Ishikawa (cell line): ENCODE results near the gene XDH.

Experiments used
- CEBPB ChIP-seq: IDR thresholded peaks from 2 replicates; pipeline ENCODE4 v1.6.1; 2012
- EGR1 ChIP-seq: IDR thresholded peaks from 2 replicates; pipeline ENCODE4 v1.6.1; 2012
- TAF1 ChIP-seq: IDR thresholded peaks from 2 replicates; pipeline ENCODE4 v1.6.1; 2012; ENCODE audit warnings: low read depth, mild to moderate bottlenecking
- TCF12 ChIP-seq: IDR thresholded peaks from 2 replicates; pipeline ENCODE4 v1.6.1; 2012; ENCODE audit warnings: low read depth
- TEAD4 ChIP-seq: IDR thresholded peaks from 2 replicates; pipeline ENCODE4 v1.6.1; 2012
- YY1 ChIP-seq: IDR thresholded peaks from 2 replicates; pipeline ENCODE4 v1.6.1; 2012; ENCODE audit warnings: low read depth
- ZBTB7A ChIP-seq: IDR thresholded peaks from 2 replicates; pipeline ENCODE4 v1.6.1; 2012; ENCODE audit warnings: low read depth
- TF ChIP-seq, protein P1 (sequence below): IDR thresholded peaks from 2 replicates; pipeline ENCODE4 v1.6.1; 2012; ENCODE audit warnings: low read depth, mild to moderate bottlenecking
- TF ChIP-seq, protein P2 (sequence below): IDR thresholded peaks from 2 replicates; pipeline ENCODE4 v1.6.1; 2012

DNA sequence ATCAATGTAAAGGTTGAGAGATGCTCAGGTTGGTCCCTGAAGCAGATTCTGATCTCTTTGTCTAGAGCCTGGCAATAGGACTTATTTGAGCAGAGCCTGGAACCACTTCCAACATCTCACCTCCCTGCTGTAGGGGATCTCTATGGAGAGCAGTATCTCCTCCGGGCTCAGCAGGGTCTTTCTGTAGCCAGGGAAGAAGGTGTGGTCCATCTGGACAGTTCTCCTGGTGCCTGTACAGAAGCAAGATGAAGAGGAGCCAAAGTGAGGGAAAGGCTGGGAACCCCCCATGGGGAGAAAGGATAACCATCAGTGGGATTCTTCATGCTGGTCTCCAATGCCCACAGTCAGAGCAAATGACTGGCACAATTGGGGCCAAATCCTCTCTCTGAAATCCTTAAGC lies 34.8 kb downstream of the XDH start:
- no peak for TF ChIP-seq TCF12
- TF ChIP-seq EGR1: no peak
- TF ChIP-seq, protein P1, sequence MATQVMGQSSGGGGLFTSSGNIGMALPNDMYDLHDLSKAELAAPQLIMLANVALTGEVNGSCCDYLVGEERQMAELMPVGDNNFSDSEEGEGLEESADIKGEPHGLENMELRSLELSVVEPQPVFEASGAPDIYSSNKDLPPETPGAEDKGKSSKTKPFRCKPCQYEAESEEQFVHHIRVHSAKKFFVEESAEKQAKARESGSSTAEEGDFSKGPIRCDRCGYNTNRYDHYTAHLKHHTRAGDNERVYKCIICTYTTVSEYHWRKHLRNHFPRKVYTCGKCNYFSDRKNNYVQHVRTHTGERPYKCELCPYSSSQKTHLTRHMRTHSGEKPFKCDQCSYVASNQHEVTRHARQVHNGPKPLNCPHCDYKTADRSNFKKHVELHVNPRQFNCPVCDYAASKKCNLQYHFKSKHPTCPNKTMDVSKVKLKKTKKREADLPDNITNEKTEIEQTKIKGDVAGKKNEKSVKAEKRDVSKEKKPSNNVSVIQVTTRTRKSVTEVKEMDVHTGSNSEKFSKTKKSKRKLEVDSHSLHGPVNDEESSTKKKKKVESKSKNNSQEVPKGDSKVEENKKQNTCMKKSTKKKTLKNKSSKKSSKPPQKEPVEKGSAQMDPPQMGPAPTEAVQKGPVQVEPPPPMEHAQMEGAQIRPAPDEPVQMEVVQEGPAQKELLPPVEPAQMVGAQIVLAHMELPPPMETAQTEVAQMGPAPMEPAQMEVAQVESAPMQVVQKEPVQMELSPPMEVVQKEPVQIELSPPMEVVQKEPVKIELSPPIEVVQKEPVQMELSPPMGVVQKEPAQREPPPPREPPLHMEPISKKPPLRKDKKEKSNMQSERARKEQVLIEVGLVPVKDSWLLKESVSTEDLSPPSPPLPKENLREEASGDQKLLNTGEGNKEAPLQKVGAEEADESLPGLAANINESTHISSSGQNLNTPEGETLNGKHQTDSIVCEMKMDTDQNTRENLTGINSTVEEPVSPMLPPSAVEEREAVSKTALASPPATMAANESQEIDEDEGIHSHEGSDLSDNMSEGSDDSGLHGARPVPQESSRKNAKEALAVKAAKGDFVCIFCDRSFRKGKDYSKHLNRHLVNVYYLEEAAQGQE: no peak
- no peak for TF ChIP-seq YY1
- TF ChIP-seq, protein P2, sequence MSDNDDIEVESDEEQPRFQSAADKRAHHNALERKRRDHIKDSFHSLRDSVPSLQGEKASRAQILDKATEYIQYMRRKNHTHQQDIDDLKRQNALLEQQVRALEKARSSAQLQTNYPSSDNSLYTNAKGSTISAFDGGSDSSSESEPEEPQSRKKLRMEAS: no peak
- no peak for TF ChIP-seq CEBPB
- TF ChIP-seq TAF1: no peak
- no peak for TF ChIP-seq ZBTB7A
- no peak for TF ChIP-seq TEAD4
